GM23248 (cell line): ENCODE data around the gene TMTC4.

ENCODE experiments used
- EZH2 ChIP-seq: fragments of 200-600 bp; sonication (generic); IDR thresholded peaks from 2 replicates; pipeline ENCODE4 v1.6.1; 2018; ENCODE audit warnings: antibody characterized with exemption, mild to moderate bottlenecking; ENCODE audit not compliant: insufficient read depth, poor library complexity, severe bottlenecking
- EZH2phosphoT487 ChIP-seq: fragments of 200-600 bp; sonication (generic); IDR thresholded peaks from 2 replicates; pipeline ENCODE4 v1.6.1; 2018; ENCODE audit warnings: antibody characterized with exemption, moderate library complexity, mild to moderate bottlenecking, low read depth; ENCODE audit not compliant: insufficient read depth

DNA sequence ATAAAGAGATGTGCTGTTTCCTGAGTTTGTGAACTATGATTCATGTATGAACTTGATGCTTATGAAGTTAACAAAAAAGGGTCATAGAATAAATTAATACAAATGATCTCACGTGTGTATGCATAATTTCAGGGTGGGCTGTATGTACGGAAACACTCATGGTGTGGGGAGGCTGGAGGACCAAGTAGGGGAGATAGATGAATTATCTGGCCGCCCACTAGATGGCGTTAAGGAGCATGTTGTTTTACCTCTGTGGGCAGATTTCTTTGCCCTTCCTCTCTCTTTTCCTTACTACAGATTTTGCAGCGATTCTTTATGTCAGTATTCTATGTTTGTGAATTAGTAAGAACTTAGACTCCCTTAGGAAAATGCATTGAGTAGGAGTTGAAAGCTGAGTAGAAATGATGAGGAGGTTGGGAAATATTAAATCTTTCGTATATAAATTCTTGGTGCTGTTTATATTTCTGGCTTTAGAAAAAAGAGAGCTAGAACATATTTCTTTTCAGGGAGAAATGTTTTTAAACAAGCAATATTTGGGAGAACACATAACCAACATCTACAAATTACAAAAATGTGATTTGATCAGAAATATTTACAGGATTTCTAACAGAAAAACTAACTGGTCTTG is 47.4 kb upstream of the TMTC4 start:
- TF ChIP-seq EZH2phosphoT487 = no peak
- no peak for TF ChIP-seq EZH2
